Astrocyte (in vitro differentiated cells and primary cell): ENCODE data around the gene C7orf57. TPM values are rescaled to one million over a fixed set of nuclear protein-coding genes. Genes with fewer than 3 reads are reported as not detected.

ENCODE experiments used
- DNase-seq: peaks from one replicate; pipeline ENCODE4 v3.0.0-alpha.2; 2010; ENCODE audit warnings: low read depth
- FAIRE-seq: peaks from 2 replicates; lab custom pipeline; 2011; peaks lifted over from hg19 to GRCh38; lab: Jason Lieb, UNC
- H2AFZ ChIP-seq: 2 replicates; pipeline ENCODE4 v1.6.0; 2012; ENCODE audit warnings: low read depth, low read length, inconsistent platforms
- H3K27ac ChIP-seq: 2 replicates; pipeline ENCODE4 v1.5.1; 2011; ENCODE audit warnings: low read depth, low read length, inconsistent platforms
- H3K27me3 ChIP-seq: 2 replicates; pipeline ENCODE4 v1.6.0; 2011; ENCODE audit warnings: low read length, inconsistent platforms; ENCODE audit not compliant: insufficient read depth
- H3K36me3 ChIP-seq: 2 replicates; pipeline ENCODE4 v1.5.1; 2011; ENCODE audit warnings: low read length, inconsistent platforms; ENCODE audit not compliant: insufficient read depth
- H3K4me1 ChIP-seq: 2 replicates; pipeline ENCODE4 v1.5.1; 2011; ENCODE audit warnings: low read length, inconsistent platforms; ENCODE audit not compliant: insufficient read depth
- H3K4me2 ChIP-seq: 2 replicates; pipeline ENCODE4 v1.6.0; 2012; ENCODE audit warnings: low read length, inconsistent platforms
- H3K4me3 ChIP-seq: 2 replicates; pipeline ENCODE4 v1.5.1; 2011; ENCODE audit warnings: low read depth, mild to moderate bottlenecking, low read length, inconsistent platforms; ENCODE audit not compliant: insufficient read depth
- H3K79me2 ChIP-seq: 2 replicates; pipeline ENCODE4 v1.6.0; 2012; ENCODE audit warnings: mild to moderate bottlenecking, low read length, inconsistent platforms; ENCODE audit not compliant: insufficient read depth
- H3K9ac ChIP-seq: 2 replicates; pipeline ENCODE4 v1.6.0; 2012; ENCODE audit warnings: mild to moderate bottlenecking, low read length, inconsistent platforms
- H3K9me3 ChIP-seq: 2 replicates; pipeline ENCODE4 v1.5.1; 2012; ENCODE audit warnings: low read depth, mild to moderate bottlenecking, low read length, inconsistent platforms; ENCODE audit not compliant: insufficient read depth
- H4K20me1 ChIP-seq: 2 replicates; pipeline ENCODE4 v1.6.0; 2012; ENCODE audit warnings: low read length, inconsistent platforms; ENCODE audit not compliant: insufficient read depth
- H3K27ac Mint-ChIP-seq: one replicate; pipeline ENCODE4 v1.8.0; 2021; ENCODE audit warnings: mild to moderate bottlenecking, mixed read lengths; ENCODE audit not compliant: unreplicated experiment
- H3K27me3 Mint-ChIP-seq: one replicate; pipeline ENCODE4 v1.8.0; 2021; ENCODE audit warnings: low read depth, mixed read lengths; ENCODE audit not compliant: unreplicated experiment
- H3K36me3 Mint-ChIP-seq: one replicate; pipeline ENCODE4 v1.8.0; 2021; ENCODE audit warnings: low read depth, mixed read lengths; ENCODE audit not compliant: unreplicated experiment
- H3K4me1 Mint-ChIP-seq: one replicate; pipeline ENCODE4 v1.8.0; 2021; ENCODE audit warnings: low read depth, mixed read lengths; ENCODE audit not compliant: unreplicated experiment
- H3K4me3 Mint-ChIP-seq: one replicate; pipeline ENCODE4 v1.8.0; 2021; ENCODE audit warnings: mild to moderate bottlenecking, moderate library complexity, mixed read lengths; ENCODE audit not compliant: unreplicated experiment
- H3K9me3 Mint-ChIP-seq: one replicate; pipeline ENCODE4 v1.8.0; 2021; ENCODE audit warnings: mild to moderate bottlenecking, mixed read lengths; ENCODE audit not compliant: unreplicated experiment
- EZH2 ChIP-seq: IDR thresholded peaks from 2 replicates; pipeline ENCODE4 v1.6.1; 2012; ENCODE audit warnings: mild to moderate bottlenecking, low read length, inconsistent platforms; ENCODE audit not compliant: insufficient read depth
- total RNA-seq: library from RNA; stranded (reverse); gene quantifications from 2 replicates; pipeline ENCODE4 v1.2.1, GENCODE V29; 2021
- TF ChIP-seq, protein P1 (sequence below): IDR thresholded peaks from 2 replicates; pipeline ENCODE4 v1.5.1; 2011; ENCODE audit warnings: low read depth, mild to moderate bottlenecking, inconsistent platforms, low read length, moderate library complexity; ENCODE audit not compliant: insufficient read depth

The C7orf57 gene
- total RNA-seq, 1 donor from 2014 or later = not detected

DNA sequence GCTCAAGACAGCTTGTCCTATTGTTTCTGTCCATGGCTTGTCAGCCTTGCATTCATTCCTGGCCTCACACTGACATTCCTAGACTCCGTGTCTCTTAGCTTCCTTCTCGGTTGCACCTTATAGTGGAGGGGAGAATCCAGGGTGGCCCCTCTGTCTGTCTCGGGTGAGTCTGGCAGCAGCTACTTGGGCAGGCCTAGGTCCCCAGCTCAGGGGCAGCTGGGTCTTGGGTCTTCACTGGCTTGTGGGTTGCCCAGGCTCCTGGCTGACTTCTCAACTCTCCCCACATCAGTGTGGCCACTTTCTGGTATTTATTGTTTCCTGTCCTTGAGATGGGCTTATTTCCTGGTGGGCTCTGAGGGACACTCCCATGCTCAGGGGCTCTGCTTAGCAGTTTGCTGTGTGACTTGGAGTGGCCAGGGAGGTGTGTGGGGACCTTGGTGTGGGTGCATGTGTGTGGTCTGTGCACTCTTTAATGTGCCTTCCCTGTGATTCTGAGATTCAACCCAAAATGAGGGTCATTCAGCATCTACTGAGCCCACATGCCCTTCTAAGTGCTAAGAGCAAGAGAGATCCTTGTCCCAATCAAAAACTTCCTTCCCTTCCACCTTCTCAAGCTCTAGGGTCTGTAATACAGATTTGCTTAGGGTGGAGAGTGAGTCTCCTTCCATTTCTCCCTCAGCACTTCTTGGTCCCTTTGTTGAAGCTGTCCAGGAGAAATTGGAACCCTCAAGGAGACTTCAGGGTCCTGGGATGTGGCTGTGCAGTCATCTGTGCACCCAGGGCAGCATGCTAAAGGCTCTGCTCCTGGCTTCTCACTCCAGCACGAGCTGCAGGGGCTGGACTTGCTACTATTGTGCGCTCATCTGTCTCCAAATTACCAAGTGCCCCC, 73.9 kb downstream of the C7orf57 start:
- no peak for FAIRE-seq
- no peak overlapping the region for H3K27ac Mint-ChIP-seq

DNA sequence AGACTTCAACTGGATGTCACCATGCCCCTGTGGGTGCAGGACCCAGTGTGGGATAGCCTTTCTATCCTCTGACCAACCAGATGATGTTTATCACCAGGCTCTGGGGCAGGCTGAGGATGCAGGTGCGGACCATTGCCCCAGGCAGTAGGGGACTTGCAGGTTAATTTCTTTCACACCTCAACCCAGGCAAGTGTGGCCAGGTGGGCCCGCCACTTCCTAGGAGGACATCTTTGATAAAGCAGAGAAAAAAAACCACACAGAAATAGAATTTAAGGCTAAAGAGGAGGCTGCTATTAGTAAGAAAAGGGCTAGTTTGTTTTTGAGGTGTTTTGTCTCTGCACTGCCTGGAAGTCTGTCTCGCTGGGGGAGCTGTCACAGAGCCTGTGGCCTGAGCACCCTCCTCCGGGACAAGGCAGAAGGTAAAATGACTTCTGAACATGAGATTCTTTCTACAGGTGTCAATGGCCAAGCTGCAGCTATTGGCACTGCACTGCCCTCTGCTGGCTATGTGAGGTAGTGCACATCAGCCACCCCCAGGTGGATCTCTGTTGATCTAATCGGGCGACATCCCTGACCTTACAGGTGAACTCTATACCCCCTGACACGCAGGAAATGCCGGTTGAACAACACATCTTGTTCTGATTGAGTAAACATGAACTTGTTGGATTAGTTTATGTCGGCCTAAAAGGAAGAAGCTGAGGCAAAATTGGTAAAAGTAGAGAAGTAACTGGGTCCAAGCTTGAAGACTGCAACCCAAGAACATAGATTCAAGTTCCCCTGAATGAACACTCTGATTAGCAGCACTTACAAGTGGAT, 74.7 kb downstream of the C7orf57 start:
- no peak for DNase-seq
- no peak overlapping the region for H3K4me2 ChIP-seq

More for the DNA sequence above, 73.9 kb downstream of the C7orf57 start:
- Histone ChIP-seq H3K4me1 (peaks cover 10% of the 10 kb centered on the region), H3K4me3 (no peak overlapping the region), H3K9ac (no peak overlapping the region), H3K9me3 (no peaks in the 10 kb centered on the region), H4K20me1 (no peaks in the 10 kb centered on the region), H3K36me3 (peaks cover 24% of the 10 kb centered on the region), H3K27me3 (no peaks in the 10 kb centered on the region), H3K4me2 (no peak overlapping the region), H2AFZ (no peak overlapping the region), H3K27ac (no peak overlapping the region), H3K79me2 (no peaks in the 10 kb centered on the region)
- no peaks in the 10 kb centered on the region for H3K27me3 Mint-ChIP-seq
- no peak overlapping the region for H3K4me3 Mint-ChIP-seq
- no peak for DNase-seq
- no peaks in the 10 kb centered on the region for H3K9me3 Mint-ChIP-seq
- H3K4me1 Mint-ChIP-seq = peaks cover 11% of the 10 kb centered on the region
- TF ChIP-seq, protein P1, sequence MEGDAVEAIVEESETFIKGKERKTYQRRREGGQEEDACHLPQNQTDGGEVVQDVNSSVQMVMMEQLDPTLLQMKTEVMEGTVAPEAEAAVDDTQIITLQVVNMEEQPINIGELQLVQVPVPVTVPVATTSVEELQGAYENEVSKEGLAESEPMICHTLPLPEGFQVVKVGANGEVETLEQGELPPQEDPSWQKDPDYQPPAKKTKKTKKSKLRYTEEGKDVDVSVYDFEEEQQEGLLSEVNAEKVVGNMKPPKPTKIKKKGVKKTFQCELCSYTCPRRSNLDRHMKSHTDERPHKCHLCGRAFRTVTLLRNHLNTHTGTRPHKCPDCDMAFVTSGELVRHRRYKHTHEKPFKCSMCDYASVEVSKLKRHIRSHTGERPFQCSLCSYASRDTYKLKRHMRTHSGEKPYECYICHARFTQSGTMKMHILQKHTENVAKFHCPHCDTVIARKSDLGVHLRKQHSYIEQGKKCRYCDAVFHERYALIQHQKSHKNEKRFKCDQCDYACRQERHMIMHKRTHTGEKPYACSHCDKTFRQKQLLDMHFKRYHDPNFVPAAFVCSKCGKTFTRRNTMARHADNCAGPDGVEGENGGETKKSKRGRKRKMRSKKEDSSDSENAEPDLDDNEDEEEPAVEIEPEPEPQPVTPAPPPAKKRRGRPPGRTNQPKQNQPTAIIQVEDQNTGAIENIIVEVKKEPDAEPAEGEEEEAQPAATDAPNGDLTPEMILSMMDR = no peak
- no peak for TF ChIP-seq EZH2
- H3K36me3 Mint-ChIP-seq = peaks cover 13% of the 10 kb centered on the region

More for the DNA sequence above, 74.7 kb downstream of the C7orf57 start:
- peaks cover 24% of the 10 kb centered on the region for H3K36me3 ChIP-seq
- H3K9ac ChIP-seq = no peak overlapping the region
- FAIRE-seq = peak; percentile 85
- no peak overlapping the region for H3K27ac ChIP-seq
- no peak overlapping the region for H3K4me3 Mint-ChIP-seq
- H3K9me3 Mint-ChIP-seq = no peaks in the 10 kb centered on the region
- H2AFZ ChIP-seq = no peak overlapping the region
- peaks cover 10% of the 10 kb centered on the region for H3K4me1 ChIP-seq
- H4K20me1 ChIP-seq = no peaks in the 10 kb centered on the region
- no peaks in the 10 kb centered on the region for H3K9me3 ChIP-seq
- no peak for TF ChIP-seq EZH2
- TF ChIP-seq, protein P1 = peak; percentile 99
- no peaks in the 10 kb centered on the region for H3K27me3 Mint-ChIP-seq
- peaks cover 8% of the 10 kb centered on the region for H3K36me3 Mint-ChIP-seq
- H3K27ac Mint-ChIP-seq = no peak overlapping the region
- H3K27me3 ChIP-seq = no peaks in the 10 kb centered on the region
- H3K79me2 ChIP-seq = no peaks in the 10 kb centered on the region
- H3K4me1 Mint-ChIP-seq = peaks cover 11% of the 10 kb centered on the region
- no peak overlapping the region for H3K4me3 ChIP-seq
